Right lung (tissue), 5 donors: ENCODE results near the gene FAAH2. TPM values are rescaled to one million over a fixed set of nuclear protein-coding genes. Genes with fewer than 3 reads are reported as not detected.
"Not testable (repeated sequence)": the region's sequence is repeated elsewhere in the genome, so short reads cannot be mapped to it uniquely, and the experiment has no call there.

Source experiments
- DNase-seq, 2 donors: peaks; one replicate each; pipeline ENCODE4 v3.0.0-alpha.2; 2013
- polyA plus RNA-seq, 5 donors: library from polyadenylated mRNA; unstranded; fragments of 120-200 nt; gene quantifications; one replicate each; pipeline versions ENCODE4 v1.2.1 to v1.2.3, GENCODE V29; 2013; ENCODE audit warnings: inconsistent platforms in 1 of 5, low replicate concordance in 1 of 5; ENCODE audit not compliant: insufficient read length in 5 of 5, insufficient read depth in 1 of 5

The FAAH2 gene
- polyA plus RNA-seq, 5 donors, result 6.3 to 11.4 (median 8.0) TPM

DNA sequence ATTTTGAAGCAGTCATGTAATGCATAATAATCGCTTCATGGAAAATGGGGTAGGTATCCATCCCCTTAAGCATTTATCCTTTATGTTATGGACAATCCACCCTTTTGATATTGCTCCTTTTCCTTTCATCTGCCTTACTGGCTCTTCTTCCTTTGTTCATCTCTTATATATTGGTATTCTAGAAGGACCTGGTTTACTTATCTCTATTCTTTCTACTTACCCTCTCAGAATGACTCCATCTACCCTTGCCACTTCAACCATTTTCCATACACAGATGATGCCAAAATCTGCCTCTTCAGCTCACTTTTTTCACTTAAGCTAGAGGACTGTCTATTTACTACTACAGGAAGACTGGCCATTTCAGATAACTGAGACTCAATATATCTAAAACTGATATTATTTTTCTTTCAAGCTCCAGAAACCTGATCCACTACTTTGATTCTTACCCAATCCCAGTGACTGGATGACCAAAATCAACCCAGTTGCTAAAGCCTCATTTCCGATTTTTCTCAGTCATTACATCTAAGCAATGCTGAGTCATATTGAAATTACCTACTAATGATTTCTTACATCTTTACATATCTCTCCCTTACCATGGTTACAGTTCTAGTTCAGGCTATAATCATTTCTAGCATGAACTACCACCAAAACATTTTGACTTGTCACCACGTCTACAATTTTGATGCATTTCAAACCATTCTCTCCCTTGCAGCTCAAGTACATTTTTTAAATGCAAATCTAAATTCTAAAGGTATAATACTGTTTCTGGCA lies 93.7 kb downstream of the FAAH2 start:
- DNase-seq, result no peak

- DNase-seq, result not testable (repeated sequence)
Measured at GRCh38 chrX:57394162-57394561, 107.7 kb downstream of the FAAH2 start.

GRCh38 chrX:57403191-57403590 lies 116.7 kb downstream of the FAAH2 start:
- DNase-seq, result not testable (repeated sequence)

DNA sequence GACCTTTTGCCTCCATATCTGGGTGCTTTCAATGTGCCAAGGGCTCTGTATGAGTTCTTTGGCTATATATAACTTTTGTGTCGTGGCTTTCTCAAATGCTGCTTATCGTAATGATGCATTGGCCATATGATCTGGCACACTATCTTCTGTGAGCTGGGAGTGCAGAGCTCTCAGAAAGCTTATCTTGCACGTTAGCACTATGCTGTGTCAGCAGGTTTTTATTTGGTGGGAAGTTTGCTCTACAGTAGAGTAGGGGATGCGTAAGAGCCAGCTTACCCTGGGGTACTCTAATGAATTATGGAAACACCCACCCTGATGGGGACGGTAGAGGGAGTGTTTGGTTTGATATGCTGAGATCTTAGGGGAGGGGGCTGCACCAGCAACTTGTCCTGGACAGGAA lies 119.6 kb downstream of the FAAH2 start:
- DNase-seq, result no peak

DNA sequence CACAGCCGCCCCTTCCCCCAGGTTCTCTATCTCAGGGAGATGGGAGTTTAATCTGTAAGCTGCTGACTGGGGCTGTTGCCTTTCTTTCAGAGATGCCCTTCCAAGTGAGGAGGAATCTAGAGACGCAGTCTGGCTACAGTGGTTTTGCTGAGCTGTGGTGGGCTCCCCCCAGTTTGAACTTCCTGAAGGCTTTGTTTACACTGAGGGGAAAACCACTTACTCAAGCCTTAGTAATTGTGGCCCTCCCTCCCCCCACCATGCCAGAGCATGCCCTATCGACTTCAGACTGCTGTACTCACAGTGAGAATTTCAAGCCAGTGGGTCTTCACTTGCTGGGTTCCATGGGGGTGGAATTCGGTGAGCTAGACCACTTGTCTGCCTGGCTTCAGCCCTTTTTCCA lies 131.3 kb downstream of the FAAH2 start:
- DNase-seq, result no peak

- DNase-seq, result no peak
Measured at GRCh38 chrX:57422289-57422688, 135.8 kb downstream of the FAAH2 start.

- no peak for DNase-seq
Measured at GRCh38 chrX:57422790-57423189, 136.3 kb downstream of the FAAH2 start.

DNA sequence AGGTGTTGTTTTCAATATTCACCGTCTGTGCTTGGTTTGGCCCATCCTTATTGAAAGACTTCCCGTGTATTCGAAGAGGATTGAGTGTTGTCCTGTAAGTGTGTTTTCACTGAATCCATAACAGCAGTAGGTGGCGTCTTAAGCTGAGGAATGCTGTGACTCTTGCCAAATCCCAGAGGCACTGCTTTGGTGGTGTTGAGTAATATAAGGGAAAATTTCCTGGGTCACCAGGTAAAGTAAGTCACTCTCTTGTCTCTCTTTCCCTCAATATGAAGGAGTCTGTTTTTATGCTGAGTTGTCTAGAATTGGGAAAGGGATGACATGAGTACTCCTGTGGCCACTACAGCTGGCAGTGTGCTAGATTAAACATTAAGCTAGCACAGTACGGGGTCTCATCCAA lies 158.6 kb downstream of the FAAH2 start:
- DNase-seq, result no peak

- DNase-seq, result no peak
Measured at GRCh38 chrX:57445832-57446231, 159.3 kb downstream of the FAAH2 start.

- no peak for DNase-seq
Measured at GRCh38 chrX:57447856-57448255, 161.3 kb downstream of the FAAH2 start.

DNA sequence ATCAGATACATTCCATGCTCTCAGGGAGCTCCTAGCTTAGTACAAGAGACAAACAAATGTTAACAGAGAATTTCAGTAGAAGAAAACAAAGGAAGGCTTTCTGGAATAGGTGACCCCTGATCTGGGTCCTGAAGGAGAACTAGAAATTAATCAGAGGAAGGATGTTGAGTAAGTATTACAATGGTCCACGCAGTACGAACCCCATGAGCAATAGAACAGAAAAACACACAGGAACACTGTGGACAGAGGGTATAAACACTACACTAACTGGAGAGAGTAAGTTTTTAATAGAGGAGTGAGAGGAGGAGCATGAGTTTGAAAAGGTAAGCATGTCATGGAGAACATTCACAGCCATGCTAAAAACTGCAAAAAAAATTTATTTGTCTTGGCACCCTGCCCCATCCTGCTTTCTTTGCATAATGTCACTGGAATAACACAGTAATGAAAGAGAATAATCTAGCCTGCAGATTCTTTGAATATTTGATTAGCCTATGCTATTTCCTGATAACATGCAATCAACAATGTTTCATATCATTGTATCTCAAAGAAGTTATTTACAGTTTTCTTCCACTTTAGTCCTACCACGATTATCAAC lies 165.0 kb downstream of the FAAH2 start:
- no peak for DNase-seq

- no peak for DNase-seq
Measured at GRCh38 chrX:57453901-57454300, 167.4 kb downstream of the FAAH2 start.

GRCh38 chrX:57481514-57481913 lies 195.0 kb downstream of the FAAH2 start:
- DNase-seq, result no peak

DNA sequence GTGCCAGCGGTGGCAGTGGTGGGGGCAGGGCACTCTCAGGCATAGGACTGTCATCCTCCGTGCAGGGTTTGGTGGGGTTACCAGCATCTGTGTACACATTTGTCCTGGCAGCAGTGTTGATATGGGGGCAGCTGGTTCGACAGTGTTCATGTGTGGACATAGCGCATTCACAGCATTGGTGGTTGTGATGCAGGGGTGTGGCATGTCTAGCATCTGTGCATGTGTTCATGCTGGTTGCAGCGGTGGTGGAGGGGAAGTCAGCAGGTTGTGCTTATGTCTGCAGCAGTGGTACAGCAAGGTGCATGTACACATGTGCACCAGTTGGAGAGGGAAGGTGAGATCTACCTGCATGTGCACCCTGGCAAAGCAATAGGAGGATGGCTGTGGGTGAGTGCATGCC lies 230.0 kb downstream of the FAAH2 start:
- no peak for DNase-seq

DNA sequence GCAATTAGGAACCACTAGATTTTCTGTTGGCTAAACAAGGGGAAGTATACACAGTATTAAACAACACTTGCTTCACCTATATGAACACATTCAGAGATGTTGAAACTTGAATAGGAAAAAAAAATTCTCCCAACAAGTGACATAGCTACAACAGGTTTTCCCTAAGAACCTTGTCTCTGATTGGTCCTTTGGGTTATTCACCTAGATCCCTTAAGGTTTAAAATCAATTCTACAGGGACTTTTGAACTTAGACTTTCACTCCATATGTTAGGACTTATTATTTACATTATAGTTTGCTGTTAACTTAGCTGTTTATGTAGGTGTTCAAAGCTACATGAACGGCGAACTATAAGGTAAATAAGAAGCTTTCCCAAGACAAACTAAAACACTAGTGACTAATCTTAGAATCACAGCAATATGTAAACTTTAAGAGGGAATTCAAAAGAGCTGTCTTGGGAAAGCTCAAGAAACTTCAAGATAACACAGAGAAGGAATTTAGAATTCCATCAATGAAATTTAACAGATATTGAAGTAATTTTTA lies 233.1 kb downstream of the FAAH2 start:
- DNase-seq, result no peak

DNA sequence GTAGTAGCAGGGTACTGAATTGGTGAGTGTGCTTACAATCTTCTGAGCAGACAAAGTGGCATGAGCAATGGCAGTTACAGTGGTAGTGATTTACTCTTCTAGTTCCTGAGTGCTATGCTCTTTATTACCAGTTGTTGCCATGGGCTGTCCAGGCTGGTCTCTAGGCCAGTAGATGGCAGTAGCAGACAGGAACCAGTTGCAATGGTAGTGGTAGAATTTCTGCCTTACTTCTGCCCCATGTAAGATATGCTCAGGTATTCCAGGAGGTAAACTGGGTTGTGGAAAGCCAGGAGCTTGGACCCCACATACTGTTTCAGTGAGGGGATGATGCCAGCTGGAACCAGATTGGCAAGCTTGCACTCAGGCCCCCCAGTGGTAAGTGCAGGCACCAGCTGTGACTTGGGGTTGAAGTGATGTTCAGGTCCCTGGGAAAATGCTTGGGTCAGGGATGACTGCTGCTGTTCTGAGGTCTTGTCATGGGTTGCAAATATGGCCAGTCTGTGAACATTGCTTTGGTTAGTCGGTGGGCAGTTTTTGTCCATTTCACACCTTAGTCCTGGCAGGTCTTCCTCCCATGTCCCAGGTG lies 242.3 kb downstream of the FAAH2 start:
- DNase-seq, result no peak

Other genes starting within 250 kb of the FAAH2 start
- 10 to 100 TPM; 17.3 to 24.8 (median 22.7) TPM for gene SPIN2B, start 165.2 kb upstream of the FAAH2 start, polyA plus RNA-seq
- gene SPIN2A, start 149.3 kb upstream of the FAAH2 start, polyA plus RNA-seq, result 1 to 10 TPM; 2.8 to 3.8 (median 3.5) TPM